Activated CD4-positive, alpha-beta T cell treated with anti-CD3 and anti-CD28 coated beads, Interleukin-10, Interleukin-2, amounts not matched to agents 100 ng/mL and 50 ng/mL, durations not matched to agents 16 hours and 8 hours (primary cell): ENCODE results near the gene EOMES.
A peak's percentile ranks its signal among the peaks of the same experiment; 100 is the strongest.

Experiments used
- DNase-seq: peaks from one replicate; pipeline ENCODE4 v3.0.0-alpha.2; 2020

The EOMES gene

DNA sequence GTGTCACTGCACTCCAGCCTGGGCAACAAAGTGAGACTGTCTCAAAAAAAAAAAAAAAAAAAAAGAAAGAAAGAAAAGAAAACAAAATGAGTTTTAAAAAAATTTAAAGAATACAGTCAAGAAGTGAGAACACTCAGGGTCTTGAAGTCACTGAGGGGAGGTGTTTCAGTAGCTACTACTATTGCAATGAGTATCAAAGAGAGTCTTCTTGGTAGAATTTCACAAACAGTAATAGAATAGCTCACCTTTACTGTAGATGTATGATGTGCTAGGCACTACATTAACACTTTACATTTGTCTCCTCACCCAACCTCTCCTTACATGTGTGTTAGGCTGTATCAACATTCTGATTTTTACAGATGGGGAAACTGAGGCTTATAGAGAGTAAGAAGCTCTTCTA, 43.9 kb downstream of the EOMES start:
- no peak for DNase-seq

DNA sequence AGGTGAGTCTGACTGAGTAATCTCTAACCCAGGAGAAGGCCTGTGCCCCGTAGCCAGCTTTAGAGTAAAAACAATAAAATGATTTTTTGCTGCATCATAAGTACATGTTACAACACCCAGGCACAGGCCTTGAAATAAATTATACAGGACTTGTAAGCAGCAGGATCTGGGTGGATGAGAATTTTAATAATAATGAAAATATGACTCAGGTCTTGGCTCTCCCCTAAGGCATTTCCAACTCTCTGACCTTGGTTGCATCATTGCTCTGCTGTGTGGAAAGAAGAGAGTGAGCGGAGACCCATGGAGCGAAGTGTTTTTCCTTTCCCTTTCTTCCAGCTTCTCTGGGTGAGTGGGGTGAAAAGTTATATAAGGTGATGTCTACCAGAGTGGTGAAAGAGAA, 44.6 kb downstream of the EOMES start:
- DNase-seq = no peak

DNA sequence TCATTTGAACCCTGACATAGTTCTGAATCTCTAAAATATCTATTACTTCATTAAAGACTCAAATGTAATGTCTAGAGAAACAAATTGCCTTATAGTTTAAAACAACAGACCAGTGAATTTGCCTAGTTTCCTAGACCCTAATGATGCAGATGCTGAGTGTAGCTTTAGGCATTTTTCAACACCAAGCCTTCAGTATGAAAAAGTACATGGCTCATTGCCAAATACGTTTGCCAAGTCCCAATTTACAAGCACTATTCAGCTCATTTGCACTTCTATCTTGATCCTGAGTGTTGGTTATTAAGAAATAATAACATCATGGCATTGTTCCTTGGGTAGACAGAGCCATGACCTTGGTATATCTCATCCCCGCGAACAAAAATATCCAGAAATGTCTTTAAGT, 46.8 kb downstream of the EOMES start:
- no peak for DNase-seq

DNA sequence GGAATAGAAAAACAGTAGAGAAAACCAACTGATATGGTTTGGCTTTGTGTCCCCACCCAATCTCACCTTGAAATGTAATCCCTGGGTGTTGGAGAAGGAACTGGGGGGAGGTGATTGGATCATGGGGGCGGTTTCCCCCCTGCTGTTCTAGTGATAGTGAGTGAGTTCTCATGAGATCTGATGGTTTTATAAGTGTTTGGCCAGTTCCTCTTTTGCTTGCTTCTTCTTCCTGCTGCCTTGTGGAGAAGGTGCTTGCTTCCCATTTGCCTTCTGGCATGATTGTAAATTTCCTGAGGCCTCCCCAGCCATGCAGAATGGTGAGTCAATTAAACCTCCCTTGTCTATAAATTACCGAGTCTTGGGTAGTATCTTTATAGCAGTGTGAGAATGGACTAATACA, 48.4 kb downstream of the EOMES start:
- DNase-seq = no peak

DNA sequence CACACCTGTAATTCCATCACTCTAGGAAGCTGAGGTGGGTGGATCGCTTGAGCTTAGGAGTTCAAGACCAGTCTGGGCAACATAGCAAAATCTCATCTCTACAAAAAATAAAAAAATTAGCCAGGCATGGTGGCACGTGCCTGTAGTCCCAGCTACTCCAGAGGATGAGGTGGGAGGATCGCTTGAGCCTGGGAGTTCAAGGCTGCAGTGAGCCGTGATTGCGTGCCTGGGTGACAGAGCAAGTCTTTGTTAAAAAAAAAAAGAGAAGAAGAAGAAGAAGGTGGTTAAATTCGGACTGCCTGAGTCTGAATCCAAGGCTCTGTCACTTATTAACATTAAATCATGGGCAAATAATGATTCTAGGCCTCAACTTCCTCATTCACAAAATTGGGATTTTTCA, 51.0 kb downstream of the EOMES start:
- DNase-seq = no peak

DNA sequence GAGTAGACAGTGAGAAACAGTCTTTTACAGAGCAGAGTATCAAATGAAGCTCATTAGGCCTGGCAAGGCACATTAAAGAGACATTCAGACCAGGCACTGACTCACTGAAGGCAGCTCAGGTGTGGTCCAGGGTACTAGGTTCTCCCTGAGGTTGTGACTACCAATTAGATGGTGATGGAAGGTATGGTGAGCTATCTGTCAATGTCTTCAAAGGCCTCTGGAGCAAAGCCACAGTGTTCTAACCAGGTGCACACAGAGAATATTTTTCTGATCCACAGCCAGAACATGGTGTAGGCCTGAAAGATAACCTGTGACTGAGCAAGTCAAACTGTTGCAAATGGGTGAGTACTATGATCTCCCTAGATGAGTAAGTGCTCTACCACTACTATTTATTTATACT, 51.5 kb downstream of the EOMES start:
- DNase-seq = no peak

DNA sequence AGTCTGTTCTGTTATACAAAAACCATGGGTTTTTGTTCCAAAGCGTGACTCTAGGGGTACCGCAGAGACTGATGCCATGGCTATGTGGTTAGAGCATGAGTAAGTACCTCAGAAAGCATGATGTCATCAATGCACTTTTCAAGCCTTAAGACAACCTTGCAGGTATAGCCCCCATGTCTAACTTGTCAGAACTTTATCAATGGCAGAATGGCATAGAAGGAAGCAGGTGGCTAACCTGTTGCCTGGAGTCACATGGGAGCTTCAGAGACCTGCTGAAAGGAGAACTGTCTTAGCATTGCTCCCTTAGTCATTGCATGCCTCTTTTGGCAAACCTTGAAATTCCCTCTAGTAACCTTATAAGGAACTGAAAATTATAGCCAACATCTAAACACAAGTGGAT, 52.5 kb downstream of the EOMES start:
- peak; percentile 41 for DNase-seq

DNA sequence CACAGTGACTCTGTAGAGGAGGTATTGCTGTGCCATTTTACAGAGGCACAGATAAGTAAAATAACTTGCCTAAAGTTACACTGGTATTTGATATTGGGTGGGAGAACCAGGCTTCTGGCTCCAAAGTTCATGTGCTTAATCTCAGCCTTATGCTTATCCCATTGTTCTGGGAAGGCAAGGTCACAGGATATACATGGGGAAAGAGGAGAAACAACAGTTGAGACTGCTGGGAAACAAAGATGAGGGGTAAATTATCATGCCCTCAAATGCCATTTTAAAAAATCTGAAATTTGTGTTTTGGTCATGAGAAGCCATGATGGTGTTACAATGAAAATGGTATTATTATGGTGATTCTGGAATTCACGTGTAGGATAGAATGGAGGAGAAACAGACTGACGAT, 54.4 kb downstream of the EOMES start:
- no peak for DNase-seq

DNA sequence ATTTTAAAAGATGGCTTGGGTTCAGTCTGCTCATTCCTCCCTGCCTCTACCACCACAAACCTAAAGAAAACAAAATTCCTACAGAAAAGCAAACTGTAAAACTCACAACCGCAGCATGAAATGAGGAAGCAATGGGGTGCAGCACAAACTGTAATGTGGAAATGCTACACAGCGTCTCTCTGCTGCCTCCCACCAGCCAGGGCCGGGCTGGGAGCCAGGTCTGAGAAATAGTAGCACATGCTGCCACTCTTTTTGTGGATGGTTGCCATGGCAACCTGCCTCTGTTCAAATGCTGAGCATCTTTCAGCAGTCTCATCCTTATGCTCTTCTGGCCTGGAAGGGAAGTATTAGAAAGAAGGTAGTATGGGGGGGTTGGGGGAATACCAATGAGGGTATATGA, 55.4 kb downstream of the EOMES start:
- DNase-seq = peak; percentile 34

DNA sequence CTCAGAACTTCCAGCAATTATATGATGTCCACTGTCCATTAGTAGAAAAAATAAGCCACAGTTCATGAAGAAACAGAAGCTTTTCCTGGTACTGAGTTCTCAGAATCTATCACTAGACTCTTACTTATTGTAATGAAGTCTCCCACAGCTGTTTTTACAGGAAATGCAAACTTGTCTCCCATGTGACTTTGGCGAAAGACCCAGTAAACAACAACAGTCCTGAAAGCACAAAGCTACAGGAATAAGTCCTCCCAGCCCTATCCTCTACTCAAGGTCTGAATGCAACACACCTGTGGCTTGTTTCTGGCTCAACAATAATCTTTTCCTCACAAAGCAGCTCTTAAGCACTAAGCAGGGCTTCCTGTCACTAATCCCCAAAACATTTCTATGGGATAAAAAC, 55.9 kb downstream of the EOMES start:
- DNase-seq = peak; percentile 34
